ENCODE data around the gene MLLT1. TPM values are rescaled to one million over a fixed set of nuclear protein-coding genes. Genes with fewer than 3 reads are reported as not detected.
A peak's percentile ranks its signal among the peaks of the same experiment; 100 is the strongest.

Gene MLLT1
- total RNA-seq, 1 donor from 2014 or later = 25.5 TPM

GRCh38 chr19:6209680-6210079 is 70.1 kb downstream of the MLLT1 start:
- TF ChIP-seq POLR2A (IDR thresholded peaks at IDR 0.05) (no peak), CTCF (IDR thresholded peaks at IDR 0.05) (no peak)
- Histone ChIP-seq H3K27ac (no peak overlapping the region), H3K36me3 (peaks cover 0 to 12% of the 10 kb centered on the region in 2 donors), H3K9me3 (no peaks in the 10 kb centered on the region), H3K4me1 (no peaks in the 10 kb centered on the region), H3K4me3 (no peak overlapping the region), H3K27me3 (no peaks in the 10 kb centered on the region)
- DNase-seq (ENCODE audit: extremely low spot score in 2 of 2) = no peak
- intact Hi-C loops (cut with DNase I) = loop anchor here (10.0 kb wide), 1 partner anchor 155 kb away; the partner anchor contains the start of gene CLPP

GRCh38 chr19:6209233-6209632 is 70.5 kb downstream of the MLLT1 start:
- Histone ChIP-seq H3K4me3 (no peak overlapping the region), H3K36me3 (peaks cover 0 to 12% of the 10 kb centered on the region in 2 donors), H3K27me3 (no peaks in the 10 kb centered on the region), H3K4me1 (no peaks in the 10 kb centered on the region), H3K9me3 (no peaks in the 10 kb centered on the region), H3K27ac (no peak overlapping the region)
- DNase-seq (ENCODE audit: extremely low spot score in 2 of 2) = no peak
- intact Hi-C loops (cut with DNase I) = no loop called here
- no peak for TF ChIP-seq POLR2A (IDR thresholded peaks at IDR 0.05)
- TF ChIP-seq CTCF (IDR thresholded peaks at IDR 0.05) = no peak
- TF ChIP-seq POLR2AphosphoS5 (IDR thresholded peaks at IDR 0.05; ENCODE audit: insufficient read depth in 1 of 2, low read depth in 1 of 2) = no peak

GRCh38 chr19:6204866-6205723 is 74.7 kb downstream of the MLLT1 start:
- Histone ChIP-seq H3K4me3 (no peak overlapping the region), H3K27me3 (no peaks in the 10 kb centered on the region), H3K4me1 (peaks cover under 1% of the 10 kb centered on the region), H3K9me3 (no peaks in the 10 kb centered on the region), H3K36me3 (no peaks in the 10 kb centered on the region), H3K27ac (no peak overlapping the region)
- no peak for DNase-seq (ENCODE audit: extremely low spot score in 2 of 2)
- intact Hi-C loops (cut with DNase I) = no loop called here
- no peak for TF ChIP-seq CTCF (IDR thresholded peaks at IDR 0.05)

- H3K4me3 ChIP-seq = no peak overlapping the region
- TF ChIP-seq POLR2A (IDR thresholded peaks at IDR 0.05) = no peak
- no peak overlapping the region for H3K27ac ChIP-seq
- intact Hi-C loops (cut with DNase I) = no loop called here
- H3K4me1 ChIP-seq = peaks cover 4% of the 10 kb centered on the region
- H3K27me3 ChIP-seq = no peaks in the 10 kb centered on the region
- no peak for DNase-seq (ENCODE audit: extremely low spot score in 2 of 2)
- no peaks in the 10 kb centered on the region for H3K36me3 ChIP-seq
- no peaks in the 10 kb centered on the region for H3K9me3 ChIP-seq
These were observed 75.6 kb downstream of the MLLT1 start for GRCh38 chr19:6204212-6204611.

- Histone ChIP-seq H3K27me3 (no peaks in the 10 kb centered on the region), H3K9me3 (no peaks in the 10 kb centered on the region), H3K4me3 (peak overlapping the region; percentile 63 to 84), H3K36me3 (no peaks in the 10 kb centered on the region), H3K27ac (no peak overlapping the region), H3K4me1 (peaks cover 17% of the 10 kb centered on the region)
- TF ChIP-seq POLR2A (IDR thresholded peaks at IDR 0.05) (no peak), CTCF (IDR thresholded peaks at IDR 0.05) (peak in 1 of 3 experiments; percentile 60), POLR2AphosphoS5 (IDR thresholded peaks at IDR 0.05; ENCODE audit: insufficient read depth in 1 of 2, low read depth in 1 of 2) (peak; percentile 77 to 94)
- intact Hi-C loops (cut with DNase I) = no loop called here
- peak; percentile 97 to 99 for DNase-seq (ENCODE audit: extremely low spot score in 2 of 2)
These were observed 80.4 kb downstream of the MLLT1 start for GRCh38 chr19:6199240-6199994.

Measured in vagina (tissue), 2 donors.